ENCODE results near the gene IP6K3. TPM values are rescaled to one million over a fixed set of nuclear protein-coding genes. Genes with fewer than 3 reads are reported as not detected.

Gene IP6K3
- polyA plus RNA-seq, 1 donor: 33.1 TPM

- DNase-seq (ENCODE audit: low read depth): no peak
Observed at GRCh38 chr6:33689148-33689494, 57.6 kb downstream of the IP6K3 start.

DNA sequence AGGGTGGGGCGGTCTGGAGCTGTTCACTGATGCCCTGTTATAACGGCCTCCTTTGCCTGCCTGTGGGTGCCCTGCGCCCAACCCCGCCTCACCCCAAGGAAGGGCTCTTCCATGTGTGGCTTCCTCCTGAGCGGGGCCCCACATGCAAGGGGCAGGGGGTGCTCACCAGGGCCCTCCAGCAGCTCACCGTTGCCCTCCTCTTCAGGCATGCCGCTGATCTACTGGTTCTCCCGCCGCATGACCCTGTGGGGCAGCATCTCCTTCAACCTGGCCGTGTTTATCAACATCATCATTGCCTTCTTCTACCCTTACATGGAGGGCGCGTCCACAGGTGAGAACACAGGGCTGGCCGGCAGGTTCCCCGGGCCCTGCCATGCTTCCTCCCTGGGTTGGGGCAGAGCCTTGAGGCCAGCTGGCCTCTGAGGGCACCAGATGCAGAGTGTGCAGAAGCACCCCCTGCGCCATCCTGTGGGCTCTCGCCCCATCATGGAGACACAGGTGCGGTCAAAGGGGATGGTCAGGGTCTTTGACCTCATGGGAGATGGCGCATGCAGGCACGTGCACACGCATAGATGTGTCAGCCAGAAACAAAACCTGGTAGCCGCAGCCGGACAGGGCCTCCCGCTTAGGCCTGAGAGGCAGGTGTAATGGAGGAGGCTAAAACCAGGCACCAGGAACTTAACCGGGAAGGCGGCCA, 58.1 kb downstream of the IP6K3 start:
- DNase-seq (ENCODE audit: low read depth): no peak

GRCh38 chr6:33688006-33688405, 58.7 kb downstream of the IP6K3 start:
- DNase-seq (ENCODE audit: low read depth): no peak

GRCh38 chr6:33686981-33687975, 59.4 kb downstream of the IP6K3 start:
- DNase-seq (ENCODE audit: low read depth): no peak

- DNase-seq (ENCODE audit: low read depth): no peak
Observed at GRCh38 chr6:33686225-33686924, 60.3 kb downstream of the IP6K3 start.

DNA sequence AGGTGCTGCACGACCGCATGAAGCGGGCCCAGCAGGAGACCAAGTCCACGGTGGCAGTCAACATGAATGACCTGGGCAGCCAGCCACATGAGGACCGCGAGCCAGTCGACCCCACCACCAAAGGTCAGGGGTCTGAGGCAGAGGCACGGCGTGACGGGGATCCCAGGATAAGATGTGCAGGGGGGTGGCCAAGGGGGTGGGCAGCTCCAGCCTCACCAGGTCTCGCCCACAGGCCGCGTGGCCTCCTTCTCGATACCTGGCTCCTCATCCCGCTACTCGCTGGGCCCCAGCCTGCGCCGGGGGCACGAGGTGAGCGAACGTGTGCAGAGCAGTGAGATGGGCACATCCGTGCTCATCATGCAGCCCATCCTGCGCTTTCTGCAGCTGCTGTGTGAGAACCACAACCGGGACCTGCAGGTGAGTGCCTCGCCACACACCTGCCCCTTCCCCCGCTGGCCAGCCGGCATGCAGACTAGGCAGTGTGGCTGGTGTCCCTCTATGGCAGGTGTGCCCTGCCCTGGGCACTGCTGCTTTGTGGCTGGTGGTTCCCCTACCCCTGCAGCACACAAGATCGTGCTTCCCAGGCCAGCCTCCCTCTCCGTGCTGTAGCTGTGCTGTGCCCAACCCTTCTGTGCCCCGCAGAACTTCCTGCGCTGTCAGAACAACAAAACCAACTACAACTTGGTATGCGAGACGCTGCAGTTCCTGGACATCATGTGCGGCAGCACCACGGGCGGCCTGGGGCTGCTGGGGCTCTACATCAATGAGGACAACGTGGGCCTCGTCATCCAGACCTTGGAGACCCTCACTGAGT, 61.1 kb downstream of the IP6K3 start:
- no peak for DNase-seq (ENCODE audit: low read depth)

GRCh38 chr6:33684983-33685382, 61.7 kb downstream of the IP6K3 start:
- DNase-seq (ENCODE audit: low read depth): no peak

DNA sequence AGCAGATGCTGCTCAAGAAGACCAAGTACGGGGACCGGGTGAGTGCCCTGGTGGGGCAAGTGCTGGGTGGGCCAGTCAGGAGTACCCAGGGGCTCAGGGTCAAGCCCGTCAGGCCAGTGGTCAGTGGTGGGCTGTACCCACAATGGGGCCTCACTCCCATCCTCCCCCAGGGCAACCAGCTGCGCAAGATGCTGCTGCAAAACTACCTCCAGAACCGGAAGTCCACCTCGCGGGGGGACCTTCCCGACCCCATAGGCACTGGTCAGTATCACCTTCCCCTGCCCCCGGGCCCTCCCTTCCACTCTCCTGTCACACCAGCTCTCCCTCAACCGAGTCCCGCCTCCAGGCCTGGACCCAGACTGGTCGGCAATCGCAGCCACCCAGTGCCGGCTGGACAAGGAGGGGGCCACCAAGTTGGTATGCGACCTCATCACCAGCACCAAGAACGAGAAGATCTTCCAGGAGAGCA, 62.2 kb downstream of the IP6K3 start:
- no peak for DNase-seq (ENCODE audit: low read depth)

DNA sequence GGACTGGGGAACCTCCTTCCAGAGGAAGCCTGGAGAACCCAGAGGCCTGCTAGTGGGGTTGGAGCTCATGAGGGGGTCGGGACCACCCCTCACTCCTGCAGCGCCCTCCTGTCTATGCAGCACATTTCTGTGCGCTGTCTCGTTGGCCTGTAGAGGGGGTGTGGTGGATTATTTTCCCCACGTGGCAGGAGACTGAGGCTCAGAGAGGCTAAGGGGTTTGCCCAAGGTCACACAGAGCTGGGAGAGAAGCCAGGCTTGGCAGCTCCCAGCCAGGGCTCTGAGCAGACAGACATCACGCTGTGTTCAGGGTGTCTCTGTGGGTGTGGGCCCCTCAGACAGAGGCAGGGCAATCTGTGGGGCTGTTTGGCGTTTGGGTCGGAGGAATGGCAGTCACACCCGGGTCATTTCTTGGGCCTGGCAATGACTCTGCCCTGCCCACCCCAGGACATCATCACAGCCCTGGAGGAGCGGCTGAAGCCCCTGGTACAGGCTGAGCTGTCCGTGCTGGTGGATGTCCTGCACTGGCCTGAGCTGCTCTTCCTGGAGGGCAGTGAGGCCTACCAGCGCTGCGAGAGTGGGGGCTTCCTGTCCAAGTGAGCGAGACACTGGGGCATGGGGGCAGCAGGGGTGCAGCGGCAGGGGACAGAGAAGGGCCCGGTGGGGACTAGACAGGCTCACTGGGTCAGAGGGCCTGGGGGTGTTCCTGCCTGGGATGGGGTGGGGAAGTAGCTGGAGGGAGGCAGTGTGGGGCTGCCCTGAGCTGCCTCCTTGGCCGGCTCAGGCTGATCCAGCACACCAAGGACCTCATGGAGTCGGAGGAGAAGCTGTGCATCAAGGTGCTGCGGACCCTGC, 62.9 kb downstream of the IP6K3 start:
- DNase-seq (ENCODE audit: low read depth): no peak

GRCh38 chr6:33683051-33683571, 63.6 kb downstream of the IP6K3 start:
- no peak for DNase-seq (ENCODE audit: low read depth)

- DNase-seq (ENCODE audit: low read depth): no peak
Observed at GRCh38 chr6:33682341-33682740, 64.4 kb downstream of the IP6K3 start.

- DNase-seq (ENCODE audit: low read depth): no peak
Observed at GRCh38 chr6:33679761-33680160, 66.9 kb downstream of the IP6K3 start.

GRCh38 chr6:33678932-33679490, 67.7 kb downstream of the IP6K3 start:
- DNase-seq (ENCODE audit: low read depth): no peak

DNA sequence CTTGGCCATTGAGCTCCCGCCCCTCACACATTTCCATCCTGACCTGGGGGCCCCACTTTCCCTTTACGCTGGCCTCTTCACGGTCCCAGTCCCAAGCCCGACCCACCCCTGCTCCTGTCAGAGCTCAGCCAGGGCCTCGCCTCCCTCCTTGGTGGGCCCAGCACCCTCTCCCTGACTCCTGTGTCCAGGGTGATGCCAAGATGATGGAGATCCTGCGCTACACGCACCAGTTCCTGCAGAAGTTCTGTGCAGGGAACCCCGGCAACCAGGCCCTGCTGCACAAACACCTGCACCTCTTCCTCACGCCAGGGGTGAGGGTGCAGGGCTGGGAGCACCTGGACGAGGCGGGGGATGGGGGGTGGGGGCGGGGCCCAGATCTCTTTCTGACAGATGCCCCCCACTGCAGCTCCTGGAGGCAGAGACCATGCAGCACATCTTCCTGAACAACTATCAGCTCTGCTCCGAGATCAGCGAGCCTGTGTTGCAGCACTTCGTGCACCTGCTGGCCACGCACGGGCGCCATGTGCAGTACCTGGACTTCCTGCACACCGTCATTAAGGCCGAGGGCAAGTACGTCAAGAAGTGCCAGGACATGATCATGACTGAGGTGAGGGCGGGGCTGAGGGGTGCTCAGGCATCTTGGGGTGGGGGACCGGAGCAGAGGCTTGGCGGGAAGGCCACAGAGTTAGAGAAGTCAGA, 68.3 kb downstream of the IP6K3 start:
- no peak for DNase-seq (ENCODE audit: low read depth)

GRCh38 chr6:33677689-33678088, 69.0 kb downstream of the IP6K3 start:
- no peak for DNase-seq (ENCODE audit: low read depth)

DNA sequence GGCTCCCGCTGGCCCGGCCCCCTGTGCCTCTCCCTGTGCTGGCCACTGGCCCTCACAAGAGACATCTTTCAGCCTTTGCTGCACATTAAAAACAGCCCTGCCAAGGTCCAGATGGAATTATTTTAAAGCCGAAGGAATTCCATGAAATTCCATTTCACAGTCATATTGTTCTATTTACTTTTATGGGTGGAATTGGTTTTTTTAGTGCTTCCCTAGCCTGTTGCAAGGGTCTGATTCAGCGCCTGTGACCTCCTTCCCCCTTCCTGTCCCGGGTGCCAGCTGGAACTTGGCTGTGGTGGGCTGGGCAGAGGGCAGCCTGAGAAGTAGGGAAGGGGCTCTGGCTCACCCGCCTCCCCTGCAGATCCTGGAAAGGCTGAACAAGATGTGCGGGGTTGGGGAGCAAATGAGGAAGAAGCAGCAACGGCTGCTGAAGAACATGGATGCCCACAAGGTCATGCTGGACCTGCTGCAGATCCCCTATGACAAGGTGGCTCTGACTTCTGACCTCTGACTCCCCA, 69.5 kb downstream of the IP6K3 start:
- peak; percentile 24 for DNase-seq (ENCODE audit: low read depth)

DNA sequence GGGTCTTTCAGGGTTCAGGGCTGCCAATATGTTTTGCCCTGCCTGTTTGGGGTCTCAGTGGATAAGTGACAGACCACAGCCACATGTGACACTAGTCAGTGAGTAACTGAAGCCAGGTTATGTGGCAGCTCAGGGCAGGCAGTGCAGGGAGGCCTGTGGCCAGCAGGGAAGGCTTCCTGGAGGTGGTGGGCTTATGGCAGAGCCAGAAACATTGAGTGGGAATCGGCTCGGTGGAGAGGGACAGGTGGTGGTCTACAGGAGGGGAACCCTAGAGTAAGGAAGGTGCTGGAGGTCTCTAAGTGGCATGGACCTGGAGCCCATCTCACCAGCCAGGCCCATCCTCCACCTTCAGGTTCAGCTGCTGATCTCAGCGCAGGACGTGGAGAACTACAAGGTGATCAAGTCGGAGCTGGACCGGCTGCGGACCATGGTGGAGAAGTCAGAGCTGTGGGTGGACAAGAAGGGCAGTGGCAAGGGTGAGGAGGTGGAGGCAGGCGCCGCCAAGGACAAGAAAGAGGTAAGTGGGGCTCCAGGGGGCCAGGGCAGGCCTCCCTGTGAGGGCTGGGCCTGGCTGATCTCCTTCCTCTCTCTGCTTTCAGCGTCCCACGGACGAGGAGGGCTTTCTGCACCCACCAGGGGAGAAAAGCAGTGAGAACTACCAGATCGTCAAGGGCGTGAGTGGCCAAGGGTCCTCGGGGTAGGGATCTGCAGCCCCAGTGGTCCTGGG, 70.1 kb downstream of the IP6K3 start:
- no peak for DNase-seq (ENCODE audit: low read depth)

DNA sequence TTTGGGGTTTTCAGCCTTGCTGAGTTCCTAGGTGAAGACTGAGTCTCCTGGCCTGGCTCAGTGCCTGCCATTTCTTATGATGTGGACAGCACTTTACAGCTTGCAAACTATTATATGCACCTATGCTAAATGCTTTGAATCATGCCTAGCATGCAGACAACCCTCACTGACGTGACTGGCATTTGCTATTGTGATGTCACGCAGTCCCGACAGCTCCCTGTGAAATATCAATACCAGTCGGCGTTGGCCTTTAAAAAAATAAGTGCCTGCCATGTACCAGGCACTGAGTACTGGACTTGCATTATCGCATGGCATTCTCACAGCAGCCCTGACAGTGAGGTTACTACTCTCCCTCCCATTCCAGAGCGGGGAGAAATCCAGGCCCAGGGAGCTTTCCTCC, 70.7 kb downstream of the IP6K3 start:
- DNase-seq (ENCODE audit: low read depth): no peak
